H9 (cell line): ENCODE results near the gene IL1RAP. TPM values are rescaled to one million over a fixed set of nuclear protein-coding genes. Genes with fewer than 3 reads are reported as not detected.

Experiments used
- DNase-seq: peaks from one replicate; pipeline ENCODE4 v3.0.0-alpha.2; 2017
- H2AFZ ChIP-seq: one replicate; pipeline ENCODE4 v1.6.1; 2013; ENCODE audit warnings: mild to moderate bottlenecking, low read length, control low read depth, moderate library complexity
- H2AK5ac ChIP-seq: 2 replicates; pipeline ENCODE4 v1.6.1; 2013; ENCODE audit warnings: low read length, control low read depth, mixed read lengths; ENCODE audit not compliant: insufficient read length
- H2BK120ac ChIP-seq: one replicate; pipeline ENCODE4 v1.6.1; 2013; ENCODE audit warnings: low read depth, mild to moderate bottlenecking, low read length, control low read depth, inconsistent platforms; ENCODE audit not compliant: poor library complexity, severe bottlenecking
- H2BK12ac ChIP-seq: 2 replicates; pipeline ENCODE4 v1.6.1; 2013; ENCODE audit warnings: low read length, control low read depth, mixed read lengths, low read depth; ENCODE audit not compliant: insufficient read length
- H2BK15ac ChIP-seq: 2 replicates; pipeline ENCODE4 v1.6.1; 2013; ENCODE audit warnings: low read depth, low read length, control low read depth
- H2BK20ac ChIP-seq: one replicate; pipeline ENCODE4 v1.6.1; 2013; ENCODE audit warnings: low read depth, mild to moderate bottlenecking, low read length, control low read depth, inconsistent platforms; ENCODE audit not compliant: poor library complexity, severe bottlenecking
- H2BK5ac ChIP-seq: 2 replicates; pipeline ENCODE4 v1.6.1; 2013; ENCODE audit warnings: low read length, control low read depth, mixed read lengths; ENCODE audit not compliant: insufficient read length
- H3K14ac ChIP-seq: 2 replicates; pipeline ENCODE4 v1.6.1; 2013; ENCODE audit warnings: low read length, control low read depth; ENCODE audit not compliant: insufficient read depth
- H3K18ac ChIP-seq: 2 replicates; pipeline ENCODE4 v1.6.1; 2013; ENCODE audit warnings: low read depth, mild to moderate bottlenecking, mixed read lengths, low read length, control low read depth; ENCODE audit not compliant: insufficient read length
- H3K23ac ChIP-seq: 2 replicates; pipeline ENCODE4 v1.6.1; 2013; ENCODE audit warnings: low read length, control low read depth, mixed read lengths, low read depth; ENCODE audit not compliant: insufficient read length
- H3K23me2 ChIP-seq: 2 replicates; pipeline ENCODE4 v1.6.1; 2013; ENCODE audit warnings: low read depth, mild to moderate bottlenecking, mixed read lengths, low read length, control low read depth; ENCODE audit not compliant: insufficient read length, poor library complexity, severe bottlenecking
- H3K27ac ChIP-seq: 2 replicates; pipeline ENCODE4 v1.5.1; 2013; ENCODE audit warnings: low read length, control low read depth, mixed read lengths, low read depth; ENCODE audit not compliant: insufficient read length
- H3K27me3 ChIP-seq: 2 replicates; pipeline ENCODE4 v1.6.1; 2013; ENCODE audit warnings: low read length, control low read depth, inconsistent platforms; ENCODE audit not compliant: insufficient read depth
- H3K4ac ChIP-seq: 2 replicates; pipeline ENCODE4 v1.6.1; 2013; ENCODE audit warnings: low read depth, mild to moderate bottlenecking, control low read depth, inconsistent platforms, low read length, moderate library complexity
- H3K4me1 ChIP-seq: 2 replicates; pipeline ENCODE4 v1.6.1; 2013; ENCODE audit warnings: low read length, control low read depth, inconsistent platforms; ENCODE audit not compliant: insufficient read depth
- H3K4me2 ChIP-seq: 2 replicates; pipeline ENCODE4 v1.6.1; 2013; ENCODE audit warnings: low read length, control low read depth, mixed read lengths; ENCODE audit not compliant: insufficient read length, insufficient read depth
- H3K56ac ChIP-seq: 2 replicates; pipeline ENCODE4 v1.6.1; 2013; ENCODE audit warnings: low read depth, mild to moderate bottlenecking, mixed read lengths, low read length, control low read depth; ENCODE audit not compliant: insufficient read length
- H3K79me1 ChIP-seq: 2 replicates; pipeline ENCODE4 v1.6.1; 2013; ENCODE audit warnings: low read depth, mild to moderate bottlenecking, moderate library complexity, low read length, control low read depth, inconsistent platforms; ENCODE audit not compliant: insufficient read depth, poor library complexity, severe bottlenecking
- H3K79me2 ChIP-seq: 2 replicates; pipeline ENCODE4 v1.6.1; 2013; ENCODE audit warnings: low read length, control low read depth, inconsistent platforms; ENCODE audit not compliant: insufficient read depth
- H3K9ac ChIP-seq: 2 replicates; pipeline ENCODE4 v1.6.1; 2013; ENCODE audit warnings: low read length, control low read depth, mixed read lengths; ENCODE audit not compliant: insufficient read length; ENCODE audit errors: extremely low read depth
- H3K9me3 ChIP-seq: one replicate; pipeline ENCODE4 v1.6.1; 2013; ENCODE audit warnings: low read depth, low read length, inconsistent platforms; ENCODE audit not compliant: control insufficient read depth
- H3T11ph ChIP-seq: one replicate; pipeline ENCODE4 v1.6.1; 2013; ENCODE audit warnings: mild to moderate bottlenecking, low read length, control low read depth, inconsistent platforms
- H4K20me1 ChIP-seq: one replicate; pipeline ENCODE4 v1.6.1; 2013; ENCODE audit not compliant: control insufficient read depth, insufficient read length, insufficient read depth
- H4K5ac ChIP-seq: 2 replicates; pipeline ENCODE4 v1.6.1; 2013; ENCODE audit warnings: low read depth, mild to moderate bottlenecking, mixed read lengths, low read length, control low read depth; ENCODE audit not compliant: insufficient read length
- H4K8ac ChIP-seq: replicated peaks from 2 replicates; pipeline ENCODE4 v1.6.1; 2013; ENCODE audit warnings: low read length, control low read depth, mixed read lengths, low read depth; ENCODE audit not compliant: insufficient read length
- H4K91ac ChIP-seq: 2 replicates; pipeline ENCODE4 v1.6.1; 2013; ENCODE audit warnings: low read depth, mild to moderate bottlenecking, moderate library complexity, mixed read lengths, low read length, control low read depth; ENCODE audit not compliant: insufficient read length
- H3K27ac Mint-ChIP-seq, 3 experiments: 2 replicates in 2 of 3; 3 replicates in 1 of 3; pipeline ENCODE4 v1.8.0; 2020 to 2021; ENCODE audit warnings: mixed read lengths in 3 of 3, mild to moderate bottlenecking in 1 of 3, moderate library complexity in 1 of 3
- H3K27me3 Mint-ChIP-seq: 2 replicates; pipeline ENCODE4 v1.8.0; 2021; ENCODE audit warnings: low read depth, mild to moderate bottlenecking, moderate library complexity, mixed read lengths
- H3K36me3 Mint-ChIP-seq, 3 experiments: 2 replicates in 2 of 3; 3 replicates in 1 of 3; pipeline ENCODE4 v1.8.0; 2020 to 2021; ENCODE audit warnings: low read depth in 3 of 3, mixed read lengths in 3 of 3; ENCODE audit not compliant: insufficient read depth in 1 of 3
- H3K4me1 Mint-ChIP-seq, 2 experiments: 2 replicates each; pipeline ENCODE4 v1.8.0; 2020; ENCODE audit warnings: mixed read lengths in 2 of 2
- H3K4me3 Mint-ChIP-seq, 2 experiments: 2 replicates in 1 of 2; 3 replicates in 1 of 2; pipeline ENCODE4 v1.8.0; 2020 to 2021; ENCODE audit warnings: mild to moderate bottlenecking in 2 of 2, mixed read lengths in 2 of 2, moderate library complexity in 1 of 2
- H3K9me3 Mint-ChIP-seq, 2 experiments: 2 replicates in 1 of 2; 3 replicates in 1 of 2; pipeline ENCODE4 v1.8.0; 2020; ENCODE audit warnings: mild to moderate bottlenecking in 2 of 2, mixed read lengths in 2 of 2, moderate library complexity in 1 of 2
- whole genome bisulfite sequencing: extraction: QIAGEN DNeasy Blood & Tissue Kit; methylation state at CpG from one replicate; pipeline ENCODE4 v1.1.7; 2013; ENCODE audit warnings: missing lambda C conversion rate, low lambda C conversion rate, mixed read lengths; ENCODE audit not compliant: insufficient read length; ENCODE audit errors: extremely low coverage; 5-methylcytosine and 5-hydroxymethylcytosine counted together
- total RNA-seq: library from RNA; stranded (reverse); gene quantifications from 2 replicates; pipeline ENCODE4 v1.2.1, GENCODE V29; 2021
- TF ChIP-seq, protein P1 (sequence below): fragments of 200-600 bp; sonication (generic); conservative IDR thresholded peaks from 3 replicates; pipeline ENCODE4 v1.8.0; 2021; ENCODE audit warnings: antibody characterized with exemption, mild to moderate bottlenecking

The IL1RAP gene
- total RNA-seq, 1 experiment from 2014 or later: 4.6 TPM

DNA sequence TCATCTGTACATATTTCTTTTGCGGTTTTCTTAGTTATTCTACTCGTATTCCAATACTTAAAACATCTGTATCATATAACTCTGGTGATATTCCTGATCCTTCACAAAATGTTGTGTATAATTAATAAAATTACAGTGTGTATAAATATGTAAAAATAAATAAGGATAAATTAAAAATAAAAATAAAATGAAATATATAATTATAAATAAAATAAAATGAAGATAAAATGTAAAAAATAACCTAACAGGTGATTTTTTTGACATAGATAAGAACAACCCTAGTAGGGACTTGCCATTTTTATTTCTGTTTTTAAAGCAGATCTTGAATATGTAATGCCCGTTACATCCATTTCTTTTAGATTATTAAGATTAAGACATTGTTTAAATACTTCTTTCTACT is 25.6 kb downstream of the IL1RAP start:
- Histone ChIP-seq H3T11ph (no peak overlapping the region), H3K18ac (no peak overlapping the region), H3K4me1 (peaks cover 7% of the 10 kb centered on the region; the same call in 1 of the 2 replicates), H2BK120ac (no peak overlapping the region), H3K27me3 (peaks cover 18% of the 10 kb centered on the region), H4K5ac (no peak overlapping the region), H2BK12ac (no peak overlapping the region), H3K79me1 (no peaks in the 10 kb centered on the region), H3K23me2 (no peaks in the 10 kb centered on the region), H3K23ac (no peak overlapping the region), H3K27ac (no peak overlapping the region), H2AK5ac (no peak overlapping the region), H4K91ac (no peak overlapping the region), H3K79me2 (no peaks in the 10 kb centered on the region), H3K14ac (no peak overlapping the region), H3K4me2 (no peak overlapping the region), H3K4ac (no peak overlapping the region), H2BK15ac (no peak overlapping the region), H2BK5ac (no peak overlapping the region), H4K20me1 (no peaks in the 10 kb centered on the region), H3K9ac (no peak overlapping the region), H2BK20ac (no peak overlapping the region), H2AFZ (no peak overlapping the region), H4K8ac (no peak overlapping the region), H3K56ac (no peak overlapping the region), H3K9me3 (no peaks in the 10 kb centered on the region)
- Mint-ChIP-seq H3K36me3 (no peaks in the 10 kb centered on the region), H3K4me1 (peaks cover 21 to 24% of the 10 kb centered on the region in 2 experiments), H3K9me3 (no peaks in the 10 kb centered on the region; a peak in 1 of 5 replicates), H3K27ac (no peak overlapping the region), H3K27me3 (peaks cover 74% of the 10 kb centered on the region), H3K4me3 (no peak overlapping the region)
- no CpG with 5 or more reads among the region's 3 CpGs for WGBS
- DNase-seq: no peak
- TF ChIP-seq, protein P1, sequence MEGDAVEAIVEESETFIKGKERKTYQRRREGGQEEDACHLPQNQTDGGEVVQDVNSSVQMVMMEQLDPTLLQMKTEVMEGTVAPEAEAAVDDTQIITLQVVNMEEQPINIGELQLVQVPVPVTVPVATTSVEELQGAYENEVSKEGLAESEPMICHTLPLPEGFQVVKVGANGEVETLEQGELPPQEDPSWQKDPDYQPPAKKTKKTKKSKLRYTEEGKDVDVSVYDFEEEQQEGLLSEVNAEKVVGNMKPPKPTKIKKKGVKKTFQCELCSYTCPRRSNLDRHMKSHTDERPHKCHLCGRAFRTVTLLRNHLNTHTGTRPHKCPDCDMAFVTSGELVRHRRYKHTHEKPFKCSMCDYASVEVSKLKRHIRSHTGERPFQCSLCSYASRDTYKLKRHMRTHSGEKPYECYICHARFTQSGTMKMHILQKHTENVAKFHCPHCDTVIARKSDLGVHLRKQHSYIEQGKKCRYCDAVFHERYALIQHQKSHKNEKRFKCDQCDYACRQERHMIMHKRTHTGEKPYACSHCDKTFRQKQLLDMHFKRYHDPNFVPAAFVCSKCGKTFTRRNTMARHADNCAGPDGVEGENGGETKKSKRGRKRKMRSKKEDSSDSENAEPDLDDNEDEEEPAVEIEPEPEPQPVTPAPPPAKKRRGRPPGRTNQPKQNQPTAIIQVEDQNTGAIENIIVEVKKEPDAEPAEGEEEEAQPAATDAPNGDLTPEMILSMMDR: no peak
